HepG2 (cell line): Measurements from ENCODE around the gene SLC25A45. TPM values are rescaled to one million over a fixed set of nuclear protein-coding genes. Genes with fewer than 3 reads are reported as not detected.
A peak's percentile ranks its signal among the peaks of the same experiment; 100 is the strongest.

Source experiments
- BORCS8-MEF2B ChIP-seq: sonication (generic); formaldehyde crosslinking; IDR thresholded peaks from 2 replicates; pipeline ENCODE4 v1.8.0; 2022; ENCODE audit warnings: mild to moderate bottlenecking, missing genetic modification reagents
- CAMTA2 ChIP-seq: sonication (generic); formaldehyde crosslinking; IDR thresholded peaks from 2 replicates; pipeline ENCODE4 v1.4.0; 2020; ENCODE audit warnings: mild to moderate bottlenecking, missing genetic modification reagents, borderline replicate concordance
- FOXO1 ChIP-seq: sonication (generic); formaldehyde crosslinking; IDR thresholded peaks from 2 replicates; pipeline ENCODE4 v1.4.0; 2020; ENCODE audit warnings: missing genetic modification reagents
- GLI4 ChIP-seq: sonication (generic); formaldehyde crosslinking; IDR thresholded peaks from 2 replicates; pipeline ENCODE4 v1.5.1; 2020; ENCODE audit warnings: missing genetic modification reagents, mild to moderate bottlenecking, moderate library complexity, borderline replicate concordance
- IKZF4 ChIP-seq: sonication (generic); formaldehyde crosslinking; IDR thresholded peaks from 2 replicates; pipeline ENCODE4 v1.5.1; 2020; ENCODE audit warnings: borderline replicate concordance, mild to moderate bottlenecking, low read depth, missing genetic modification reagents; ENCODE audit errors: not compliant biosample characterization
- KMT2A ChIP-seq: sonication (generic); formaldehyde crosslinking; IDR thresholded peaks from 2 replicates; pipeline ENCODE4 v1.4.0; 2020; ENCODE audit warnings: missing genetic modification reagents
- MEF2D ChIP-seq: sonication (generic); formaldehyde crosslinking; IDR thresholded peaks from 2 replicates; pipeline ENCODE4 v1.5.1; 2020; ENCODE audit warnings: mild to moderate bottlenecking, missing genetic modification reagents
- NFE2L2 ChIP-seq: fragments of 150-350 bp; IDR thresholded peaks from 2 replicates; pipeline ENCODE4 v1.6.1; 2014; ENCODE audit warnings: low read length
- NFYB ChIP-seq: sonication (generic); formaldehyde crosslinking; IDR thresholded peaks from 2 replicates; pipeline ENCODE4 v1.4.0; 2020; ENCODE audit warnings: missing genetic modification reagents
- NR2F1 ChIP-seq, 2 experiments: fragments of 450-650 bp in 1 of 2; formaldehyde crosslinking in 1 of 2; IDR thresholded peaks; 2 replicates each; pipeline versions ENCODE4 v1.5.0 to v1.6.1; 2016 to 2020; ENCODE audit warnings: mild to moderate bottlenecking in 1 of 2, missing compliant biosample characterization in 1 of 2, missing genetic modification reagents in 1 of 2, moderate library complexity in 1 of 2
- SAFB2 ChIP-seq: sonication (generic); formaldehyde crosslinking; IDR thresholded peaks from 2 replicates; pipeline ENCODE4 v1.5.1; 2020; ENCODE audit warnings: missing genetic modification reagents, low read depth, mild to moderate bottlenecking, borderline replicate concordance
- SAP130 ChIP-seq: IDR thresholded peaks from 2 replicates; pipeline ENCODE4 v1.6.1; 2016; ENCODE audit warnings: low read depth
- SCMH1 ChIP-seq: sonication (generic); formaldehyde crosslinking; IDR thresholded peaks from 2 replicates; pipeline ENCODE4 v1.9.0; 2021; ENCODE audit warnings: missing genetic modification reagents, mild to moderate bottlenecking, borderline replicate concordance
- SMARCE1 ChIP-seq: fragments of 450-650 bp; IDR thresholded peaks from 2 replicates; pipeline ENCODE4 v1.6.1; 2017; ENCODE audit warnings: borderline replicate concordance
- SNAI1 ChIP-seq: sonication (generic); formaldehyde crosslinking; IDR thresholded peaks from 2 replicates; pipeline ENCODE4 v1.5.0; 2020; ENCODE audit warnings: mild to moderate bottlenecking, missing genetic modification reagents, borderline replicate concordance
- TBX2 ChIP-seq: sonication (generic); formaldehyde crosslinking; IDR thresholded peaks from 2 replicates; pipeline ENCODE4 v1.5.0; 2020; ENCODE audit warnings: missing genetic modification reagents, mild to moderate bottlenecking, borderline replicate concordance
- TGIF2 ChIP-seq: IDR thresholded peaks from 2 replicates; pipeline ENCODE4 v1.6.1; 2016; ENCODE audit warnings: control low read depth, missing compliant biosample characterization
- U2AF2 ChIP-seq: fragments of 200-400 bp; formaldehyde crosslinking; IDR thresholded peaks from 2 replicates; pipeline ENCODE4 v1.6.1; 2017; ENCODE audit warnings: low read depth, mild to moderate bottlenecking, low read length
- ZBTB7B ChIP-seq: sonication (generic); formaldehyde crosslinking; IDR thresholded peaks from 2 replicates; pipeline ENCODE4 v1.4.0; 2020; ENCODE audit warnings: missing genetic modification reagents
- ZFYVE20 ChIP-seq: sonication (generic); formaldehyde crosslinking; IDR thresholded peaks from 2 replicates; pipeline ENCODE4 v1.8.0; 2023; ENCODE audit warnings: low read depth, mild to moderate bottlenecking, moderate library complexity, missing genetic modification reagents, borderline replicate concordance
- ZNF451 ChIP-seq: sonication (generic); formaldehyde crosslinking; IDR thresholded peaks from 2 replicates; pipeline ENCODE4 v1.5.0; 2020; ENCODE audit warnings: mild to moderate bottlenecking, missing genetic modification reagents
- ZNF788 ChIP-seq: sonication (generic); formaldehyde crosslinking; IDR thresholded peaks from 2 replicates; pipeline ENCODE4 v1.5.0; 2020; ENCODE audit warnings: mild to moderate bottlenecking, missing genetic modification reagents, borderline replicate concordance
- ZNF878 ChIP-seq: sonication (generic); formaldehyde crosslinking; IDR thresholded peaks from 2 replicates; pipeline ENCODE4 v1.8.1; 2023; ENCODE audit warnings: mild to moderate bottlenecking, missing genetic modification reagents, moderate library complexity
- ZSCAN31 ChIP-seq: sonication (generic); formaldehyde crosslinking; IDR thresholded peaks from 2 replicates; pipeline ENCODE4 v1.5.0; 2020; ENCODE audit warnings: low read depth, mild to moderate bottlenecking, missing genetic modification reagents
- polyA plus RNA-seq, 8 experiments: library from polyadenylated mRNA; depleted of rRNA in 3 of 8; stranded (reverse) in 7 of 8; unstranded in 1 of 8; fragments of >200 nt; fragmentation: Illumina TruSeq in 4 of 8; extraction: Trizol in 4 of 8; gene quantifications; 2 replicates each; pipeline versions ENCODE4 v1.2.1 to v1.2.3, GENCODE V29; 2011 to 2016; ENCODE audit warnings: low read depth in 4 of 8, missing spikeins in 1 of 8, mixed read lengths in 1 of 8; ENCODE audit not compliant: insufficient read depth in 1 of 8
- total RNA-seq, 5 experiments: library from RNA; depleted of rRNA; stranded (reverse); fragments of >200 nt; fragmentation: Illumina TruSeq; extraction: Trizol; gene quantifications; 2 replicates each; pipeline ENCODE4 v1.2.3, GENCODE V29; 2016; ENCODE audit warnings: low read depth in 1 of 5
- TF ChIP-seq, protein P1 (sequence below): IDR thresholded peaks from 2 replicates; pipeline ENCODE4 v1.6.1; 2016; ENCODE audit warnings: low read depth, control low read depth
- TF ChIP-seq, protein P2 (sequence below): sonication (generic); formaldehyde crosslinking; IDR thresholded peaks from 2 replicates; pipeline ENCODE4 v1.4.0; 2020; ENCODE audit warnings: mild to moderate bottlenecking, missing genetic modification reagents, borderline replicate concordance
- TF ChIP-seq, protein P3 (sequence below): sonication (generic); formaldehyde crosslinking; IDR thresholded peaks from 2 replicates; pipeline ENCODE4 v1.5.0; 2020; ENCODE audit warnings: mild to moderate bottlenecking, missing genetic modification reagents, moderate library complexity

Gene SLC25A45
- total and polyA plus RNA-seq, 2 of the 13 experiments (the other 11 are each of a cell fraction or from before 2014, with no cell fraction given): 1.2 to 3.4 TPM

DNA sequence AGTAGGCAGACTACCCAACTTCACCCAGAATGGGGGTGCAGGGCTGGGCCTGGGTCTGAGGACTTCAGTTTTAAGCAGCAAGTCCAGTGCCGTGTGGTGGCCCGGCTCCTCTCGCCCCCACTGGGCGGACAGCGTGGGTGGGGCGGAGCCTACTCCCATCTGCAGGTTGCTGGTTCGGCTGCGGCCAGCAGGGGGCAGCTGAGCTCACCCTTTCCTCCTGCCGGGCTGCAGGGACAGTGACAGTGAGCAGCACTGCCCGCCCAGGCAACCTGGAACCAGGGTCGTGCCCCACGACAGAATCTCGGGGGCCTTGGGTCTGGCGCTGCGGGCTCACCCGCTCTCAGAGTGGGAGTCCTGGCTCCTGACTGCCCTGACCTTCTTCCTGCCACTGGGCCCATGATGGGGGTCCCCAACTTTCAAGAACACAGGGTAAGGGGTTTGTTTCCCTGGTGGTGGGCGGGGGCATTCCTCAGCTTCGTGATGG is 33.9 kb upstream of the SLC25A45 start (continued):
- TF ChIP-seq, protein P1, sequence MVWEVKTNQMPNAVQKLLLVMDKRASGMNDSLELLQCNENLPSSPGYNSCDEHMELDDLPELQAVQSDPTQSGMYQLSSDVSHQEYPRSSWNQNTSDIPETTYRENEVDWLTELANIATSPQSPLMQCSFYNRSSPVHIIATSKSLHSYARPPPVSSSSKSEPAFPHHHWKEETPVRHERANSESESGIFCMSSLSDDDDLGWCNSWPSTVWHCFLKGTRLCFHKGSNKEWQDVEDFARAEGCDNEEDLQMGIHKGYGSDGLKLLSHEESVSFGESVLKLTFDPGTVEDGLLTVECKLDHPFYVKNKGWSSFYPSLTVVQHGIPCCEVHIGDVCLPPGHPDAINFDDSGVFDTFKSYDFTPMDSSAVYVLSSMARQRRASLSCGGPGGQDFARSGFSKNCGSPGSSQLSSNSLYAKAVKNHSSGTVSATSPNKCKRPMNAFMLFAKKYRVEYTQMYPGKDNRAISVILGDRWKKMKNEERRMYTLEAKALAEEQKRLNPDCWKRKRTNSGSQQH (CRISPR knock-in tag): peak; percentile 29; the same call in 1 of the 2 replicates
- peak; percentile 82; the same call in 1 of the 2 replicates for TF ChIP-seq TGIF2 (CRISPR knock-in tag)
- no peak for TF ChIP-seq NFE2L2
- peak; percentile 75; the same call in 1 of the 2 replicates for TF ChIP-seq TBX2
- TF ChIP-seq, protein P2, sequence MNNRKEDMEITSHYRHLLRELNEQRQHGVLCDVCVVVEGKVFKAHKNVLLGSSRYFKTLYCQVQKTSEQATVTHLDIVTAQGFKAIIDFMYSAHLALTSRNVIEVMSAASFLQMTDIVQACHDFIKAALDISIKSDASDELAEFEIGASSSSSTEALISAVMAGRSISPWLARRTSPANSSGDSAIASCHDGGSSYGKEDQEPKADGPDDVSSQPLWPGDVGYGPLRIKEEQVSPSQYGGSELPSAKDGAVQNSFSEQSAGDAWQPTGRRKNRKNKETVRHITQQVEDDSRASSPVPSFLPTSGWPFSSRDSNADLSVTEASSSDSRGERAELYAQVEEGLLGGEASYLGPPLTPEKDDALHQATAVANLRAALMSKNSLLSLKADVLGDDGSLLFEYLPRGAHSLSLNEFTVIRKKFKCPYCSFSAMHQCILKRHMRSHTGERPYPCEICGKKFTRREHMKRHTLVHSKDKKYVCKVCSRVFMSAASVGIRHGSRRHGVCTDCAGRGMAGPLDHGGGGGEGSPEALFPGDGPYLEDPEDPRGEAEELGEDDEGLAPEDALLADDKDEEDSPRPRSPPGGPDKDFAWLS (CRISPR knock-in tag): 0 out of 2 replicates have a peak, but pooled peaks have one; percentile 12
- TF ChIP-seq MEF2D (CRISPR knock-in tag): 0 out of 2 replicates have a peak, but pooled peaks have one; percentile 33
- no peak for TF ChIP-seq SCMH1 (CRISPR knock-in tag)
- TF ChIP-seq ZFYVE20 (CRISPR knock-in tag): no peak
- peak; percentile 90 for TF ChIP-seq SAP130 (CRISPR knock-in tag)
- TF ChIP-seq GLI4 (CRISPR knock-in tag): no peak
- no peak; the same call in 1 of the 2 replicates for TF ChIP-seq ZNF788
- peak; percentile 58; the same call in 1 of the 2 replicates for TF ChIP-seq ZBTB7B (CRISPR knock-in tag)
- TF ChIP-seq SMARCE1: no peak
- no peak for TF ChIP-seq KMT2A (CRISPR knock-in tag)
- TF ChIP-seq BORCS8-MEF2B: 0 out of 2 replicates have a peak, but pooled peaks have one; percentile 2
- no peak for TF ChIP-seq IKZF4
- no peak for TF ChIP-seq NFYB (CRISPR knock-in tag)
- TF ChIP-seq ZNF451: 0 out of 2 replicates have a peak, but pooled peaks have one; percentile 68
- TF ChIP-seq ZNF878 (CRISPR knock-in tag): 0 out of 2 replicates have a peak, but pooled peaks have one; percentile 51
- TF ChIP-seq, protein P3, sequence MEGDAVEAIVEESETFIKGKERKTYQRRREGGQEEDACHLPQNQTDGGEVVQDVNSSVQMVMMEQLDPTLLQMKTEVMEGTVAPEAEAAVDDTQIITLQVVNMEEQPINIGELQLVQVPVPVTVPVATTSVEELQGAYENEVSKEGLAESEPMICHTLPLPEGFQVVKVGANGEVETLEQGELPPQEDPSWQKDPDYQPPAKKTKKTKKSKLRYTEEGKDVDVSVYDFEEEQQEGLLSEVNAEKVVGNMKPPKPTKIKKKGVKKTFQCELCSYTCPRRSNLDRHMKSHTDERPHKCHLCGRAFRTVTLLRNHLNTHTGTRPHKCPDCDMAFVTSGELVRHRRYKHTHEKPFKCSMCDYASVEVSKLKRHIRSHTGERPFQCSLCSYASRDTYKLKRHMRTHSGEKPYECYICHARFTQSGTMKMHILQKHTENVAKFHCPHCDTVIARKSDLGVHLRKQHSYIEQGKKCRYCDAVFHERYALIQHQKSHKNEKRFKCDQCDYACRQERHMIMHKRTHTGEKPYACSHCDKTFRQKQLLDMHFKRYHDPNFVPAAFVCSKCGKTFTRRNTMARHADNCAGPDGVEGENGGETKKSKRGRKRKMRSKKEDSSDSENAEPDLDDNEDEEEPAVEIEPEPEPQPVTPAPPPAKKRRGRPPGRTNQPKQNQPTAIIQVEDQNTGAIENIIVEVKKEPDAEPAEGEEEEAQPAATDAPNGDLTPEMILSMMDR (CRISPR knock-in tag): peak; percentile 99
- peak; percentile 56; the same call in 1 of the 2 replicates for TF ChIP-seq SAFB2 (CRISPR knock-in tag)
- no peak for TF ChIP-seq NR2F1 (CRISPR knock-in tag; IDR thresholded peaks at IDR 0.05)
- peak; percentile 67 for TF ChIP-seq FOXO1
- no peak for TF ChIP-seq SNAI1 (CRISPR knock-in tag)
- TF ChIP-seq U2AF2: no peak
- 0 out of 2 replicates have a peak, but pooled peaks have one; percentile 29 for TF ChIP-seq ZSCAN31 (CRISPR knock-in tag)
- TF ChIP-seq CAMTA2: no peak
